ENCODE measurements around the gene UNC5B.

DNA sequence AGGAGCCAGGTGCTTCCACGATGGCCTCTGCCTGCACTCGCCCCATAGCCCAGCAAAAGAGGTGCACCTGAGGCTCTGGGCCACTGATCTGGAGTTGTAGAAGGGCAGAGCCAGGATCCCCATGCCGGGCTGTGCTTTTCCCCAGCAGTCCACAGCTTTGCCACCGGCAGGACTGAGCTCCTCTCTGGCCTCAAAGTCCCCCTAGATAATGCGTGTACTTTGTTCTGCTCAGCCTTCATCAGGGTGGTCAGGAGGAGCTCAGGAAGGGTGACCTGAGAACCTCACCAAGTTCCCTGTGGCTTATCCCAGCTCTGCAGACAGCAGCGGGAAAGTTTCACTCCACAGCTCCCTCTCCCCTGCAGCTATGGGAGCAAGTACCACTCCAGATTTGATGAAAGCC lies 27.9 kb upstream of the UNC5B start:
- TF ChIP-seq CTCF (IDR thresholded peaks at IDR 0.05) (no peak), EP300 (IDR thresholded peaks at IDR 0.05) (no peak), POLR2AphosphoS5 (IDR thresholded peaks at IDR 0.05) (no peak)

All from gastroesophageal sphincter (tissue), 3 donors.